ENCODE measurements around the gene C10orf62.
A peak's percentile ranks its signal among the peaks of the same experiment; 100 is the strongest.

C10orf62 gene

GRCh38 chr10:97607095-97607636 is 17.6 kb downstream of the C10orf62 start:
- DNase-seq (ENCODE audit: insufficient read length, low spot score) (no peak), FAIRE-seq (no peak)
- no peak for TF ChIP-seq CTCF (IDR thresholded peaks at IDR 0.05; ENCODE audit: insufficient read depth, missing control alignments)

- FAIRE-seq: no peak
- TF ChIP-seq CTCF (IDR thresholded peaks at IDR 0.05; ENCODE audit: insufficient read depth, missing control alignments): no peak
- DNase-seq (ENCODE audit: insufficient read length, low spot score): no peak
These were observed 19.6 kb downstream of the C10orf62 start for GRCh38 chr10:97608991-97609561.

GRCh38 chr10:97611473-97611872 is 22.0 kb downstream of the C10orf62 start:
- FAIRE-seq (no peak), DNase-seq (ENCODE audit: insufficient read length, low spot score) (no peak)
- TF ChIP-seq CTCF (IDR thresholded peaks at IDR 0.05; ENCODE audit: insufficient read depth, missing control alignments): no peak

GRCh38 chr10:97612386-97612785 is 22.9 kb downstream of the C10orf62 start:
- peak; percentile 34 for TF ChIP-seq CTCF (IDR thresholded peaks at IDR 0.05; ENCODE audit: insufficient read depth, missing control alignments)
- DNase-seq (ENCODE audit: insufficient read length, low spot score): no peak
- FAIRE-seq: no peak

- FAIRE-seq (no peak), DNase-seq (ENCODE audit: insufficient read length, low spot score) (no peak)
- TF ChIP-seq CTCF (IDR thresholded peaks at IDR 0.05; ENCODE audit: insufficient read depth, missing control alignments): no peak
These were observed 28.8 kb downstream of the C10orf62 start for GRCh38 chr10:97618285-97618684.

- TF ChIP-seq CTCF (IDR thresholded peaks at IDR 0.05; ENCODE audit: insufficient read depth, missing control alignments): no peak
- FAIRE-seq (no peak), DNase-seq (ENCODE audit: insufficient read length, low spot score) (no peak)
These were observed 29.2 kb downstream of the C10orf62 start for GRCh38 chr10:97618733-97619132.

GRCh38 chr10:97623277-97623676 is 33.8 kb downstream of the C10orf62 start:
- FAIRE-seq (no peak), DNase-seq (ENCODE audit: insufficient read length, low spot score) (no peak)
- no peak for TF ChIP-seq CTCF (IDR thresholded peaks at IDR 0.05; ENCODE audit: insufficient read depth, missing control alignments)

Measured in D721Med (cell line).